GM04503 (cell line): Measurements from ENCODE around the gene ABHD12.
"Not testable (repeated sequence)": the region's sequence is repeated elsewhere in the genome, so short reads cannot be mapped to it uniquely, and the experiment has no call there.

Experiments
- DNase-seq: peaks from one replicate; pipeline ENCODE4 v3.0.0-alpha.2; 2012; ENCODE audit warnings: low read depth

Gene ABHD12

GRCh38 chr20:25321991-25322390 lies 68.6 kb downstream of the ABHD12 start:
- no peak for DNase-seq

GRCh38 chr20:25321262-25321831 lies 69.3 kb downstream of the ABHD12 start:
- DNase-seq: no peak

- no peak for DNase-seq
Measured at GRCh38 chr20:25320035-25320800, 70.4 kb downstream of the ABHD12 start.

GRCh38 chr20:25319241-25320034 lies 71.2 kb downstream of the ABHD12 start:
- DNase-seq: no peak

- no peak for DNase-seq
Measured at GRCh38 chr20:25318471-25319240, 72.0 kb downstream of the ABHD12 start.

- DNase-seq: no peak
Measured at GRCh38 chr20:25317351-25318075, 73.1 kb downstream of the ABHD12 start.

- no peak for DNase-seq
Measured at GRCh38 chr20:25316506-25317190, 74.0 kb downstream of the ABHD12 start.

- no peak for DNase-seq
Measured at GRCh38 chr20:25315418-25316210, 75.0 kb downstream of the ABHD12 start.

GRCh38 chr20:25314497-25315417 lies 75.9 kb downstream of the ABHD12 start:
- no peak for DNase-seq

- DNase-seq: no peak
Measured at GRCh38 chr20:25313593-25313992, 77.0 kb downstream of the ABHD12 start.

GRCh38 chr20:25312716-25313115 lies 77.9 kb downstream of the ABHD12 start:
- not testable (repeated sequence) for DNase-seq

- peak; percentile 87 for DNase-seq
Measured at GRCh38 chr20:25310921-25311728, 79.5 kb downstream of the ABHD12 start.

GRCh38 chr20:25310268-25310920 lies 80.2 kb downstream of the ABHD12 start:
- DNase-seq: peak; percentile 85

GRCh38 chr20:25309395-25310267 lies 81.0 kb downstream of the ABHD12 start:
- peak; percentile 66 for DNase-seq

- DNase-seq: no peak
Measured at GRCh38 chr20:25308671-25309394, 81.8 kb downstream of the ABHD12 start.

GRCh38 chr20:25308083-25308491 lies 82.5 kb downstream of the ABHD12 start:
- DNase-seq: no peak
